Skeletal muscle tissue (tissue), 4 donors: ENCODE data around the gene HTT. TPM values are rescaled to one million over a fixed set of nuclear protein-coding genes. Genes with fewer than 3 reads are reported as not detected.

ENCODE experiments used
- H3K27ac ChIP-seq: one replicate; pipeline ENCODE4 v1.7.0; 2013; ENCODE audit warnings: mild to moderate bottlenecking, low read depth, low read length, inconsistent platforms
- H3K27me3 ChIP-seq, 3 donors: one replicate each; pipeline ENCODE4 v1.7.0; 2013; ENCODE audit warnings: low read length in 3 of 3; ENCODE audit not compliant: control insufficient read depth in 3 of 3, insufficient read depth in 3 of 3
- H3K36me3 ChIP-seq, 3 donors: one replicate each; pipeline ENCODE4 v1.7.0; 2013; ENCODE audit warnings: low read length in 3 of 3; ENCODE audit not compliant: control insufficient read depth in 3 of 3, insufficient read depth in 3 of 3
- H3K4me1 ChIP-seq, 3 donors: one replicate each; pipeline ENCODE4 v1.7.0; 2013; ENCODE audit warnings: low read length in 3 of 3, mild to moderate bottlenecking in 3 of 3; ENCODE audit not compliant: control insufficient read depth in 3 of 3, insufficient read depth in 3 of 3
- H3K4me3 ChIP-seq, 3 donors: one replicate each; pipeline ENCODE4 v1.7.0; 2013; ENCODE audit warnings: low read length in 3 of 3
- H3K9ac ChIP-seq, 3 donors: one replicate each; pipeline ENCODE4 v1.7.0; 2013; ENCODE audit warnings: low read length in 3 of 3, mild to moderate bottlenecking in 3 of 3, moderate library complexity in 2 of 3, low read depth in 1 of 3
- H3K9me3 ChIP-seq, 3 donors: one replicate each; pipeline ENCODE4 v1.7.0; 2013; ENCODE audit warnings: low read length in 3 of 3; ENCODE audit not compliant: control insufficient read depth in 3 of 3
- total RNA-seq: library from RNA; depleted of rRNA; stranded (reverse); fragments of >200 nt; gene quantifications from one replicate; pipeline ENCODE4 v1.2.3, GENCODE V29; 2014
- donor health status: Osteomylitis.

The HTT gene
- total RNA-seq, 1 donor from 2014 or later = 43.8 TPM

DNA sequence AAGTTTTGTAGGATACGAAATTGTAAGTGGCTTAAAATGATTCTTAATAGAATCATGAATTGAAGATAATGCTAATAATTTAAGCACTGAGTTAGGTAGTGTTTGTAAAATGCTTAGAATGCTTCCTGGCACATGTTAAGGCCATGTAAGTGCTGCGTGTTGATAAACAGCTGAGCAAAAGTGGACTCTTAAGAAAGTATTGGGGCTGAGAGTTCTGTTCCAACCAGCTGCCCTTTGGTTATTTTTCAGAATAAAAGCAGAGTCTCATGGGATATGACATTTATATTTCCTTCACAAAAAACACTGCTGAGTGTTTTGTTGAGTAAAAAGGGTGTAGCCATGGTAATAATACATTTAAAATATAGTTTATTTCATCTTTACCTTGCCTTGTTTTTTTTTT is 42.5 kb downstream of the HTT start:
- H3K9me3 ChIP-seq = no peaks in the 10 kb centered on the region
- H3K4me3 ChIP-seq = no peak overlapping the region
- no peak overlapping the region for H3K27ac ChIP-seq
- H3K36me3 ChIP-seq = peaks cover 23 to 36% (median 23%) of the 10 kb centered on the region in 3 donors
- H3K27me3 ChIP-seq = no peaks in the 10 kb centered on the region
- peaks cover 24 to 42% (median 39%) of the 10 kb centered on the region in 3 donors for H3K4me1 ChIP-seq
- no peak overlapping the region for H3K9ac ChIP-seq

DNA sequence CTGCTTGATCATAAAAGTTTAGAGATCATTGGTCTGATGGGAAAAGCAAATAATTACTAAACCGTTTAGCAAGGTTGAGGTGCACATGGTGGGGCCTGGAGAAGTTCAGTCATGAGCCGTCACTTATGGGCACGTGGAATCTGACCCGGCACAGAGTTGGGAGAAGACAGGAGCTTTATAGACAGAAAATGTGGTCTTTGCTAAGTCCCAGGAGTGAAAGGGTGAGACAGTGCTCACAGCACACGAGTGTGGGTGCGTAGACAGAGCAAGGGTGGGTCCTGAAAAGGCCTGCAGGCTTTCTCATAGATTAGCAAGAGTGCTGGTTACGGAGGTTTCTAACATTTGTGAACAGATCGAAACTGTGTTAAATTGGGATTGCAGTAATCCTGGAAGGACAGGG is 43.8 kb downstream of the HTT start:
- peaks cover 26 to 39% (median 27%) of the 10 kb centered on the region in 3 donors for H3K36me3 ChIP-seq
- no peaks in the 10 kb centered on the region for H3K27me3 ChIP-seq
- H3K9ac ChIP-seq = no peak overlapping the region
- H3K9me3 ChIP-seq = no peaks in the 10 kb centered on the region
- H3K4me3 ChIP-seq = no peak overlapping the region
- H3K4me1 ChIP-seq = peaks cover 15 to 41% (median 29%) of the 10 kb centered on the region in 3 donors
- no peak overlapping the region for H3K27ac ChIP-seq

DNA sequence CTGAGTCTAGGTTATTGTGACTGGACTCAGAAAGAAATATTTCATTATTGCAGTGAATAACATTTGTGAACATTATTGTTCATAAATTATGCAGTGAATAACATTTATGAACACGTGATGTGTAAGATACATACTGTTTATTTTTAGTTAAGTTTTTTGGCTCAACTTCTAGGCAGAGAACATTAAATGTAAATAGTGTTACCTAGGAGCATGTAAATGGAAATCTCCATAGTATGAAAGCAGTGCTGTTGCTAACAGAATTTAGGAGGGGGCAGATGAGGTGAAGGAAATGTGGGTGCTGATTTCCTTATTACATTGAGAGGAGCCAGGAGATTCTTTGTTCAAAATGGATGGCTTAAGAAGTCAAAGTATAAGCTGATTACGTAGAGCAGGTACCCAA is 45.0 kb downstream of the HTT start:
- Histone ChIP-seq H3K9ac (no peak overlapping the region), H3K9me3 (no peaks in the 10 kb centered on the region), H3K4me3 (no peak overlapping the region), H3K27me3 (no peaks in the 10 kb centered on the region), H3K4me1 (peaks cover 16 to 43% (median 29%) of the 10 kb centered on the region in 3 donors), H3K27ac (no peak overlapping the region), H3K36me3 (peaks cover 26 to 39% (median 27%) of the 10 kb centered on the region in 3 donors)

DNA sequence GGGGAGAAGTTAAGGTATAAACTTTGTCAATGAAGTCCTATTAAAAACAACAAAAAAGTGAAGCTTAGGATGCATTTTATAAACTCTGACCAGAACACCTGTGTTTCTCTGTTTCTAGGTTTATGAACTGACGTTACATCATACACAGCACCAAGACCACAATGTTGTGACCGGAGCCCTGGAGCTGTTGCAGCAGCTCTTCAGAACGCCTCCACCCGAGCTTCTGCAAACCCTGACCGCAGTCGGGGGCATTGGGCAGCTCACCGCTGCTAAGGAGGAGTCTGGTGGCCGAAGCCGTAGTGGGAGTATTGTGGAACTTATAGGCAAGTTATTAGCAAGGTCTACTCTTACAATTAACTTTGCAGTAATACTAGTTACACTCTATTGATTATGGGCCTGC is 46.6 kb downstream of the HTT start:
- Histone ChIP-seq H3K36me3 (peaks cover 22 to 30% (median 22%) of the 10 kb centered on the region in 3 donors), H3K27ac (no peak overlapping the region), H3K27me3 (no peaks in the 10 kb centered on the region)

GRCh38 chr4:3121596-3121995 is 47.1 kb downstream of the HTT start:
- peak overlapping the region in 1 of 3 donors; percentile 4 for H3K9ac ChIP-seq
- no peak overlapping the region for H3K4me3 ChIP-seq
- H3K27me3 ChIP-seq = no peaks in the 10 kb centered on the region
- H3K27ac ChIP-seq = peak overlapping the region; percentile 64
- no peaks in the 10 kb centered on the region for H3K9me3 ChIP-seq
- H3K36me3 ChIP-seq = peaks cover 17 to 25% (median 21%) of the 10 kb centered on the region in 3 donors
- peaks cover 9 to 25% (median 13%) of the 10 kb centered on the region in 3 donors for H3K4me1 ChIP-seq

More for the DNA sequence above, 46.6 kb downstream of the HTT start:
- Histone ChIP-seq H3K4me3 (no peak overlapping the region), H3K4me1 (peaks cover 14 to 30% (median 16%) of the 10 kb centered on the region in 3 donors), H3K9ac (no peak overlapping the region), H3K9me3 (no peaks in the 10 kb centered on the region)

DNA sequence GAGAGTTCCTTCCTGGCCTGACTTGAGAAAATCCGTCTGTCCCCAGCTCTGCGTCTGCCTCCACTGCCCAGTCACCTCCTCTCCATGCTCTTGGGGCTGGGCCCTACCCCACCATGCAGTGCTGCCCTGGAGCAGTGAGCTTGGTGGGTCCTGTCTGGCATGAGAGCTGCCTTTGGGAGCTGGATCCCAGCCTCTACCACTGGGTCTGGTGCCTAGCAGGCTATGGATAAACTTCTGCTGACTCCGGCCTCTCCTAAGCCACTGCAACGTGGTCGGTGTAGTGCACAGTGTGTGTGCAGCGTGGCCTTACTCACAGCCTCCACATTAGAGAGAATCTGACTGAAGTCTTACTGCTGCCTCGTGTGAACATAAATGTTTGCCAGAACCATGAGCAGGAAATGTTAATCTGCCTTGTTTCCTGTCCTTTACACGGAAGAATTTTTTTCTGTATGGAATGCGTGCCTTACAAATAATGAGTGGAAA is 47.6 kb downstream of the HTT start:
- Histone ChIP-seq H3K27ac (peak overlapping the region; percentile 64), H3K9me3 (no peaks in the 10 kb centered on the region), H3K4me3 (no peak overlapping the region), H3K27me3 (no peaks in the 10 kb centered on the region), H3K36me3 (peaks cover 20 to 27% (median 22%) of the 10 kb centered on the region in 3 donors), H3K9ac (peak overlapping the region in 2 of 3 donors; percentile 4 to 32), H3K4me1 (peaks cover 9 to 21% (median 13%) of the 10 kb centered on the region in 3 donors)

GRCh38 chr4:3123181-3123671 is 48.7 kb downstream of the HTT start:
- Histone ChIP-seq H3K9ac (peak overlapping the region in 1 of 3 donors; percentile 15), H3K9me3 (no peaks in the 10 kb centered on the region), H3K4me3 (no peak overlapping the region), H3K36me3 (peaks cover 24 to 32% (median 28%) of the 10 kb centered on the region in 3 donors), H3K4me1 (peaks cover 6 to 17% (median 13%) of the 10 kb centered on the region in 3 donors), H3K27ac (peak overlapping the region; percentile 64), H3K27me3 (no peaks in the 10 kb centered on the region)

DNA sequence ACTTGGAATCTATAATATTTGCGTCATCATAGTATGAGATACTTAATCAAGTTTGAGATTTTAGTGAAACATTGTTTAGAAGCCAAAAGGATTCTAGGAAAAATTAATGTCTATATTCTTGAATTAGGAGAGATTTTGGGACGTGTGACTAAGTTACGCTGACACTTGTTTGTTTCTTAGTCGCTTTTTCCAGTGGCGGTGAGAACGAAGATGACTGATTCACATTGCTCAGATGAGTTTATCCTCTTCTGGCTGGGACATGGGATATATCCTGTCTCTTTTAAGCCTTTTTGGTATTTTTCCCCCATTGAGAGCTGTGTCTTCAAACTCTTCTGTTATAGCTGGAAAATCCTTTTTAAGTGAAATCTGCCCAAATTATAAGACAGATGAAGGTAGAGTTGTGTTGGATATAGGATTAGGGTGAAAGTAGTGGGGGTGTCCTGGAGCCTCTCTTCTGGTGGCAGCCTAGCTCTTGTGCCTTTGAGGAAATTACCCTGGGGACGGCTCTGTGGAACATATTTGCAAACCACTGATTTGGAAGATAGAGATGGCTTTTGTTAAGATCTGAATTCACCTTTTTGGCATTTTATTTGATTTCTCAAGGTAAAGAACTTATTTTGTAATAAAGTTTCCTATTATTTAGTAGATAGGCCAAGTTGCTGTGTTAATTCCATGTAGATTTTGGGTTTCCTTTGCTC is 49.7 kb downstream of the HTT start:
- Histone ChIP-seq H3K27ac (peak overlapping the region; percentile 64), H3K9me3 (no peaks in the 10 kb centered on the region), H3K4me3 (no peak overlapping the region), H3K4me1 (peaks cover 6 to 17% (median 13%) of the 10 kb centered on the region in 3 donors), H3K36me3 (peaks cover 31 to 35% (median 32%) of the 10 kb centered on the region in 3 donors), H3K27me3 (no peaks in the 10 kb centered on the region), H3K9ac (no peak overlapping the region)

- Histone ChIP-seq H3K9me3 (no peaks in the 10 kb centered on the region), H3K4me1 (peaks cover 2 to 10% (median 7%) of the 10 kb centered on the region in 3 donors), H3K4me3 (no peak overlapping the region), H3K27ac (no peak overlapping the region), H3K9ac (no peak overlapping the region), H3K36me3 (peaks cover 47 to 51% (median 50%) of the 10 kb centered on the region in 3 donors), H3K27me3 (no peaks in the 10 kb centered on the region)
Measured at GRCh38 chr4:3127112-3127511, 52.6 kb downstream of the HTT start.

GRCh38 chr4:3128058-3128457 is 53.6 kb downstream of the HTT start:
- peaks cover 54 to 56% (median 56%) of the 10 kb centered on the region in 3 donors for H3K36me3 ChIP-seq
- no peak overlapping the region for H3K4me3 ChIP-seq
- H3K27ac ChIP-seq = no peak overlapping the region
- peaks cover 0 to 5% (median 4%) of the 10 kb centered on the region in 3 donors for H3K4me1 ChIP-seq
- H3K27me3 ChIP-seq = no peaks in the 10 kb centered on the region
- H3K9me3 ChIP-seq = no peaks in the 10 kb centered on the region
- no peak overlapping the region for H3K9ac ChIP-seq
